Stomach smooth muscle (tissue), 2 donors: Measurements from ENCODE around the gene HYOU1.
A peak's percentile ranks its signal among the peaks of the same experiment; 100 is the strongest.
"Not testable (repeated sequence)": the region's sequence is repeated elsewhere in the genome, so short reads cannot be mapped to it uniquely, and the experiment has no call there.

Experiments used
- H3K27ac ChIP-seq: one replicate; pipeline ENCODE4 v1.7.0; 2013; ENCODE audit warnings: mild to moderate bottlenecking, low read length, inconsistent platforms
- H3K27me3 ChIP-seq, 2 donors: one replicate each; pipeline ENCODE4 v1.7.0; 2013; ENCODE audit warnings: low read length in 2 of 2; ENCODE audit not compliant: insufficient read depth in 2 of 2, control insufficient read depth in 1 of 2
- H3K36me3 ChIP-seq, 2 donors: one replicate each; pipeline ENCODE4 v1.7.0; 2013; ENCODE audit warnings: low read length in 2 of 2; ENCODE audit not compliant: control insufficient read depth in 2 of 2, insufficient read depth in 2 of 2
- H3K4me1 ChIP-seq: one replicate; pipeline ENCODE4 v1.7.0; 2013; ENCODE audit warnings: low read length; ENCODE audit not compliant: control insufficient read depth, insufficient read depth
- H3K4me3 ChIP-seq, 2 donors: one replicate each; pipeline ENCODE4 v1.7.0; 2013; ENCODE audit warnings: low read length in 2 of 2
- H3K9ac ChIP-seq, 2 donors: one replicate each; pipeline ENCODE4 v1.7.0; 2013; ENCODE audit warnings: low read length in 2 of 2, mild to moderate bottlenecking in 1 of 2
- H3K9me3 ChIP-seq, 2 donors: one replicate each; pipeline ENCODE4 v1.7.0; 2013; ENCODE audit warnings: low read length in 2 of 2; ENCODE audit not compliant: control insufficient read depth in 2 of 2
- donor health status: healthy.
- donor health status: Pancreatic carcinoma.

HYOU1 gene

GRCh38 chr11:119018074-119018938, 38.7 kb downstream of the HYOU1 start, which contains the start of the genes RPS25 and TRAPPC4:
RPS25 (minus strand) TSS chr11:119018343; CDS start chr11:119018284, 59 bp downstream.
TRAPPC4 (plus strand) TSS chr11:119018766; CDS start chr11:119018796, 30 bp downstream.
- no peaks in the 10 kb centered on the region for H3K9me3 ChIP-seq
- peaks cover 20 to 38% of the 10 kb centered on the region in 2 donors for H3K36me3 ChIP-seq
- peak within 1 kb of the TSS; percentile 90 for H3K27ac ChIP-seq
- H3K4me1 ChIP-seq: peaks cover 33% of the 10 kb centered on the region
- no peaks in the 10 kb centered on the region for H3K27me3 ChIP-seq
- peak within 1 kb of the TSS; percentile 87 to 98 for H3K4me3 ChIP-seq
- peak within 1 kb of the TSS; percentile 95 for H3K9ac ChIP-seq

- H3K27ac ChIP-seq: peak overlapping the region; percentile 90
- peaks cover 24 to 42% of the 10 kb centered on the region in 2 donors for H3K36me3 ChIP-seq
- H3K27me3 ChIP-seq: not testable (repeated sequence)
Observed at GRCh38 chr11:119017377-119017776, 39.6 kb downstream of the HYOU1 start.

GRCh38 chr11:119016216-119017009, 40.6 kb downstream of the HYOU1 start:
- H3K27ac ChIP-seq: no peak overlapping the region
- no peaks in the 10 kb centered on the region for H3K9me3 ChIP-seq
- H3K4me3 ChIP-seq: peak overlapping the region; percentile 35 to 87
- no peaks in the 10 kb centered on the region for H3K27me3 ChIP-seq
- peak overlapping the region; percentile 13 to 29 for H3K9ac ChIP-seq
- peaks cover 28 to 45% of the 10 kb centered on the region in 2 donors for H3K36me3 ChIP-seq
- H3K4me1 ChIP-seq: peaks cover 29% of the 10 kb centered on the region

More at GRCh38 chr11:119017377-119017776, 39.6 kb downstream of the HYOU1 start:
- Histone ChIP-seq H3K9ac (peak overlapping the region; percentile 95), H3K4me3 (peak overlapping the region; percentile 87 to 98), H3K4me1 (peaks cover 33% of the 10 kb centered on the region)
- not testable (repeated sequence) for H3K9me3 ChIP-seq

- Histone ChIP-seq H3K27ac (no peak overlapping the region), H3K4me3 (no peak overlapping the region), H3K9me3 (no peaks in the 10 kb centered on the region), H3K4me1 (peaks cover 24% of the 10 kb centered on the region), H3K36me3 (peaks cover 34 to 49% of the 10 kb centered on the region in 2 donors), H3K9ac (no peak overlapping the region), H3K27me3 (no peaks in the 10 kb centered on the region)
Observed at GRCh38 chr11:119015054-119015611, 41.9 kb downstream of the HYOU1 start.

- Histone ChIP-seq H3K27me3 (no peaks in the 10 kb centered on the region), H3K27ac (no peak overlapping the region), H3K9me3 (no peaks in the 10 kb centered on the region), H3K9ac (no peak overlapping the region), H3K4me3 (no peak overlapping the region), H3K36me3 (peaks cover 40 to 49% of the 10 kb centered on the region in 2 donors), H3K4me1 (peaks cover 17% of the 10 kb centered on the region)
Observed at GRCh38 chr11:119014209-119014924, 42.6 kb downstream of the HYOU1 start.

GRCh38 chr11:119012629-119013170, 44.3 kb downstream of the HYOU1 start:
- Histone ChIP-seq H3K4me3 (no peak overlapping the region), H3K9me3 (no peaks in the 10 kb centered on the region), H3K36me3 (peaks cover 42 to 49% of the 10 kb centered on the region in 2 donors), H3K27ac (no peak overlapping the region), H3K4me1 (peaks cover 17% of the 10 kb centered on the region), H3K9ac (no peak overlapping the region), H3K27me3 (no peaks in the 10 kb centered on the region)

GRCh38 chr11:119011476-119012053, 45.4 kb downstream of the HYOU1 start:
- peaks cover 6% of the 10 kb centered on the region for H3K4me1 ChIP-seq
- H3K36me3 ChIP-seq: peaks cover 45 to 51% of the 10 kb centered on the region in 2 donors
- H3K27ac ChIP-seq: no peak overlapping the region
- H3K4me3 ChIP-seq: no peak overlapping the region
- no peaks in the 10 kb centered on the region for H3K9me3 ChIP-seq
- H3K27me3 ChIP-seq: no peaks in the 10 kb centered on the region
- no peak overlapping the region for H3K9ac ChIP-seq

- H3K4me1 ChIP-seq: no peaks in the 10 kb centered on the region
- H3K9ac ChIP-seq: no peak overlapping the region
- H3K9me3 ChIP-seq: no peaks in the 10 kb centered on the region
- peaks cover 15 to 23% of the 10 kb centered on the region in 2 donors for H3K36me3 ChIP-seq
- H3K27me3 ChIP-seq: no peaks in the 10 kb centered on the region
- H3K4me3 ChIP-seq: no peak overlapping the region
- H3K27ac ChIP-seq: no peak overlapping the region
Observed at GRCh38 chr11:119006656-119007055, 50.3 kb downstream of the HYOU1 start.

GRCh38 chr11:119000906-119001305, 56.1 kb downstream of the HYOU1 start:
- no peaks in the 10 kb centered on the region for H3K9me3 ChIP-seq
- peaks cover 5 to 7% of the 10 kb centered on the region in 2 donors for H3K36me3 ChIP-seq
- H3K27ac ChIP-seq: no peak overlapping the region
- no peak overlapping the region for H3K4me3 ChIP-seq
- H3K9ac ChIP-seq: no peak overlapping the region
- no peaks in the 10 kb centered on the region for H3K27me3 ChIP-seq
- peaks cover 26% of the 10 kb centered on the region for H3K4me1 ChIP-seq
